HS-5 (cell line): ENCODE data around the gene KRT82.
A peak's percentile ranks its signal among the peaks of the same experiment; 100 is the strongest.

ENCODE experiments used
- DNase-seq: peaks from one replicate; pipeline ENCODE4 v3.0.0-alpha.2; 2012; ENCODE audit warnings: low read depth

KRT82 gene

DNA sequence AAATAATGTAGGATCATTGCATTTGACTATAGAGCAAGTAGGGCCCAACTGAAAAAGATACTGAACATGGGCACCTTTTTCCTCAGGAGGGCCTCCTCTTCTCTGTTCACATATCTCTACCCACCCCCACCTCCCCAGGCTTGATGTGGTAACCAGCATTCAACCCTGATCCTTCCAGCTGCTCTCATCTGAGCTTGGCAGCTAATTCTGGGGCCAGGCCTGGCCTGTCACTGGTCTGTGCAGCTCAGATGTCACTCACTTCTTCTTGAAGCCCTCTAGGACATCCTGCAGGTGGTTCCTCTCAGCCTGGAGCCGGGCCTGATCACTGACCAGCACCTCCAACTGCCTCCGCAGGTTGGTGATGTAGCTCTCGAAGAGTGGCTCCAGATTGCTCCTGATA is 22.8 kb downstream of the KRT82 start:
- DNase-seq = no peak

DNA sequence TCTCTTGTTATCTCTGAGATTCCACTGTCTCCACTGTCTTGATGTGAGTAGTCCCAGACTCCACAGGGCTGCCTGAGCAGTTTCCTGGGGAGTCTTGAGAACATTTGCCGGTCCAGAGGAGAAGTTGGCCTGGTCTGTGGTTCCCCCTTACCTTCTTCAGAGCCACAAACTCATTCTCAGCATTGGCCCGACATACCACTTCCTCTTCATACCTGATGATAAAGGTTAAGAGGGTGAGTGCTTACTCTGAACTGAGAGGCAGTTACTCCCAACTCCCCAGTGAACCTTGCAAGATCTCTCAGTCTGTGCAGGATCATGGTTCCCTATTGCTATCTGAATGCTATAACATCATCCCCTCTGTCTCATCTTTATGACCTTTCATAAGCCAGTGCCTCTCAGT is 23.3 kb downstream of the KRT82 start:
- DNase-seq = no peak

DNA sequence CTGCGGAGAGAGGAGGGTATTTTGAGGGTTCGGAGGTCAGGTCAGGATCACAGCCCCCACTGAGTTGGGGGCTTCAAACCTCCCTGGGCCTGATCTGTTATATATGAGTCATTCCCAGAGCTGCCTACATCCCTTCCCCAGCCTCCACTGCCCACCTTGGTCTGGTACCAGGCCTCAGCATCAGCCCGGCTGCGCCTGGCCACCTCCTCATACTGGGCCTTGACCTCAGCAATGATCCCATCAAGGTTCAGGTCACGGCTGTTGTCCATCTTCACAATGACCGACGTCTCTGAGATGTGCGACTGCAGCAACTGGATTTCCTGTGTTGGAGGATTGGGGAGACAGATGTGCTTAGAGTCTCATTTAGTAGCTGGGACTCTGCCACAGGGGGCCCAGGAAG is 24.9 kb downstream of the KRT82 start:
- DNase-seq = no peak

DNA sequence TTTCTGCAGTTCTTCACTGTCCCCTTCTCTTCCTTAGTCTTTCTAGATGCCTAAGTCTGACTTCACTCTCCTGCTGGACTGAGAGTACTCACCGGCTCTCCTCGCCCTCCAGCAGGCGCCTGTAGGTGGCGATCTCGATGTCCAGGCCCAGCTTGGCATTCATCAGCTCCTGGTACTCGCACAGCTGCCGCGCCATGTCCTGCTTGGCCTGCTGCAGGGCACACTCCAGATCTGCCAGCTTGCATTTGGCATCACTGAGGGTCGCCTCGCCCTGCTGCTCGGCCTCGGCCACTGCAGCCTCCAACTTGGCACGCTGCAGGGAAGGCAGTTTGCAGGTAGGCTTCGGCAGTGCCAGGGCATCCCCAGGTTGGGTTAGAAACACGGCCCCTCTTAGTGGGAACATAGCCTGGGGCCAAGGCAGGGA is 25.9 kb downstream of the KRT82 start:
- DNase-seq = no peak

DNA sequence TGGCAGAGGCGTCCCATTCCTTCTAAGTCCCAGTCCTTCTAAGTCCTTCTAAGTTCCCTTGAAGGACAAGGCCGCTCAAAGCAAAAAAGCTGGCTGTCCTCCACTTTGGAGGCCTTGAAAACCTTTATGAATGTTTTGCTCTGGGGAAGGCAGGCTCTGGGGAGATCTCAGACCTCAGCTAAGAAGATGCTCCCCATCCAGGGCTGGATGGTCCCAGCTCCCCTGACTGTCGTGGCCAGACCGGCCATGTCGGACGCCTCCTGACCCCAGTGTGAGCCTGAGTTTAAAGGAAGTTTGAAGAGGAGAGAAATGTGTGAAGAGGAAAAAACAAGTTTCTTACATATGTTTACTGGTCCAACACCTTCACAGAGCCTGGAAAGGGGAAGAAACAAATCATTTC is 26.6 kb downstream of the KRT82 start:
- DNase-seq = no peak

DNA sequence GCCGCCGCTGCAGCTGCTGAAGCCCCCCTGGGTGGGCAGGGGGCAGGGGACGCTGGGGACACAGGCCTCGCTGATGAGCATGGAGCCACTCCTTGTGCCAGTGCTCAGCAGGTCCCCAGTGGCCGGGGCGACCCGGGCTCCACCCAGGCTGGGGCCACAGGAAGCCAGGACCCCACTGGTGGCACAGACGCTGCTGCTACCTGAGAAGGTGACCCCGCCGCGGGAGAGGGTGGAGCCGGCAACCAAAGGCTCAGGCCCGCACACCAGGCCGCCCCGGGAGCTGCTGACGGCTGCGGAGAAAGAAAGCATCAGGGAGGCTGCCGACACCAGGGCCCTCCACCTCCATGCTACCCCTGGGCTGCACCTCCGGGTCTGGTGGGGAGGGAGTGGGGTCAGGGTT is 28.0 kb downstream of the KRT82 start:
- no peak for DNase-seq

DNA sequence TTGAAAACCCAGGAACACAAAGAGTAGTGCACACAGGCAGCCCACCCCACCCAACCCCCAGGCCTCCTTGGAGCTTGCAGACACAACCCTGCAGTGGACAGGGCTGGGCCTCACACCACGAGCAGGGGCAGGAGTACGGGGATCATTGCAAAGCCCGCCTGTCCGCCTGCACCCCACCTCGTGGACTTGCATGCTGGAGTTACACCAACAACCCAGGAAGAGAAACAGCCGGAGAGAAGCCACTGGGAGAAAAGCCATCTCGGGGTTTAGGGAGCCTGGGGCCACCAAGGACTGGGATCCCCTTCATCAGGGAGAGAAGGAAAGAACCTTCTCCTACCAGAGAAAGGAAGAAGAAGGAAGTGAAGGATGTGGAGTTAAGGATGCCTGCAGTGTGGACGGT is 28.9 kb downstream of the KRT82 start:
- DNase-seq = no peak

DNA sequence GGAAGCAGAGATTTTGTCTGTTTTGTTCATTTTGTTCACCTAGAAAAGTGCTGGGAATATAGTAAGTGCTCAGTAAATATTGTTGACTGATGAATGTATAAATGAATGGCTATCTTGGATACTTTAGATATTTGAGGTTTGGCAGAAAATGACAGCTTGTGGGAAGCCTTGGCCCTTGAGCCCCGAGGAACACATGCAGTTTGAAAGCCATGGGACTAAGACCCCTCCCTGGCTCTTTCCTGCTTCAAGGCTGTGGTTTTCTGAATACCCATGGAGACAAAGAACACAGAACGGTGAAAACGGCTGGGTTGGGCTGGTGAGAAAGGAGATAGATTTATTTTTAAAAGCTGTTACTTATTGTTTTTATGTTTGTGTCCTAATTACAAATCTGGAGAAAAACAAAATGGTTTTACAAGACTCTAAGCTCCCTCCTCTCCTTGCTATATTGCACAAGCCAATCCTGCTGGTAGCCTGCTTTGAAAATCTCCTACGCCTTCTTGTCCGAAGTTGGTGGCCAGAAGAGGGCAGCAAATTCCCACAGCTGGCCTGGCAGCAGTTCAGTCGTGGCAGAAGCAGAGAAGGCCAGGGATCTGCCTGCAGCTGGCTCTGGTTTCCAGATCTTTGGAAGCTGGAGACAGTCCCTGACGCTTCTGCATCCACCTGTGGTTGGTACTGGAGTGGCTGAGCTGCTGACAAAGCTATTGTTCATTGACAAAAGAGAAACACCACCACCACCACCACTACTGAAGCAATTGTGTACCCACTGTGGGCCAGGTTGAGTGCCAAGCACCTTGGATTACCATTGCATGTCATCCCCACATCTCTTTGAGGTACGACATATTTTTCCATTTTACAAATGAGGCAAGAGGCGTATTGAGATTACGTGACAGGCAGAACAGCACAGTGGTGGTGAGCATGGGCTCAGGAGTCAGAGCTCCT is 33.6 kb downstream of the KRT82 start:
- DNase-seq = peak; percentile 49

DNA sequence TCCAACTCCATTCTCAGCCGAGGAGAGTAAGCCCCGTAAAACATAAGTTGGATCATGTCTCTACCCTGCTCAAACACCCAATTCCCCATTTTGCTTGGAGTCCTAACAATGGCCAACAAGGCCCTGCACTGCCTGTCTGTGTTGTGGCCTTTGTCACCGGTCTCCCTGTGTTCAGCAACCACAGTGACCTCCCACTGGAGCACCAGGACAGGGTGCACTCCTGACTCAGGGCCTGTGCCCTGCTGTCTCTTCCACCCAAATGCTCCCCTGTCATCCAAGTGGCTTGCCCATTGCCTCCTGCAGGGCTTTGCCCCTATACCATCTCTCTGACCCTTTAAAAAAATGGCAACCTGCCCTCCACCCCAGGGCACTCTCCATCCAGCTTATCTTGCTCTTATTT is 34.4 kb downstream of the KRT82 start:
- DNase-seq = no peak

DNA sequence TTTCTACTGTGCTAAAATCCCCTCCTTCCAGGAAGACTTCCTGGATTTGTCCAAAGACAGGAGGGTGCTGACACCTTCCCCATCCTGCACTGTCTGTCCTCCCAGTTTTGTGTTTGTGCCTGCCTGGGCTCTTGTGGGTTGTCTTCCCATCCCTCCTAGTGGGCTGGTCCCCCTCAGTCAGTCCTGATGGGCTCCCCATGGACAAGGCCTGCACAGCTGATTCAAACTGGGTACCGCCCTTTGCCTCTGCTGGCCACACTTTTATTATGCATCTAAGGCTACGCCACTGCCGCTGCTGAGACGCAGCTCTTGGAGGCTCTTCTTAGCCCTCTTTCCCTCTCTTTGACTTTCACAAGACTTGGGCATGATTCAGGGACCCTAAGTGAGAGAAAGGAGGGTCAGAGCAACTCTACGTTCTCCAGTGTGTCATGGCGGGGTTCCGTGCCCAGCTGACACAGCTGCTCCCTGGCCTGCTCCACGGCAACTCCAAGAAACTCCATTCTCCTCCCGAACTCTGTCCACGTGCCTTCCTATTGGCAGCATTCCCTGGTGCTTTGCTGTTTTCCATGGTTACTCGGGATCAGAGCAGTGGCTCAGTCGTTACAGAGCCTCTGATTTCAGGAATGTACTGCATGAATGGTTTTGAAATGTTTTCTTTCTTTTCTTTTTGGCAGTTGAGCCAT is 35.1 kb downstream of the KRT82 start:
- no peak for DNase-seq

DNA sequence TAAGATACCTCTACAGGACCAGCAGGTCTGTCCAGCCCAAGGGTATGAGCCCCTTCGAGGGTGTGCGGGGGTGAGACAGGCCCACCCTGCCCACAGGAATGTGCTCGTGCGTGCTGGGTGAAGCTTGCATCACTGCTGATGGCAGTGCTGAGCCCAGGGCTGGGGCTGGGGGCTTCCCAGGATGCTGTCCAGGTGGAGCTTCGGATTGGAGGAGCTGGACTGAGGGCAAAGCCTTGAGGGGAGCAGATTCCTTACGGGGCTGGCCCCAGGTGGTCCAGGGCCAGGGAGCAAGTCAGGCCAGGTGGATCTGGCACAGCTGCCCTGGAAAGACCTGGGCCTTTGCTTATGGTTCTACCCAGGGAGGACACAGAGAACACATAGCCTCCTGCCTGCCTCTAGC is 36.3 kb downstream of the KRT82 start:
- DNase-seq = no peak

DNA sequence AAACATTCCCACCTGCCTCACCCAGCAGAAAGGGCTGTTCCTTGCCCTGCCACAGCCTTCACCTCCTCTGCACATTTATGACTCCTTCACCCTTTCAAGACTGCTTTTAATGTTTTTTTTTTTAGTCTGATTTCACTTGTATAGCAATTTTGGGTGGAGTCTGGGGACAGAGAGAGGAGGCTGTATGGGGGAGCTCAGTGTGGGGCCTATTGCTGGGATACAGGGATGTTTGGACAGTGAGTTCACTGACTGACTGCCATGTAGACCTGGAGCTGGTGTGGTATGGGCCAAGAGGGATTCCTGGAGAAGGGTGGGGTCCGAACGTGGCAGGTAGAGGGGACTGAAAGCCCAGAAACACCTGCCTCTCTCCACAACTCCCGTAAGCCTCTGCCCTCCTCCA is 36.9 kb downstream of the KRT82 start:
- DNase-seq = no peak

DNA sequence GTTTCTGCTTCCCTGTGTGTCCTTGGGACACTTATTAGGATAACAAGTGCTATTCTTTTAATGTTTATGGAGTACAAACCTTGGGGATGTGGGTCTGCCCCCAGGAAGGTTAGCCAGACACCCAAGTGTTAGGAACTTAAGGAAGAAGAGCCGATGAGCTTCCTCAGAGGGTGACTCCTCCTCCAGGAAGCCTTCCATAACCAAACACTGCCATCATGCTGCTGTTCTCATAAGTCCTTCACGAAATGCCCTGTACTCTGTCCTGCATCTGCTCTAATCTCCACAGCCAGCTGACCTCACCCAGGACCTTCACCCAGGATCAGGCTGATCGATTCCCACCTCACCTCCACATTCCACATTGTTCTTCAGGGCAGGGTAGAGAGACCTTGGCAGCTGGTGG is 37.6 kb downstream of the KRT82 start:
- DNase-seq = no peak

DNA sequence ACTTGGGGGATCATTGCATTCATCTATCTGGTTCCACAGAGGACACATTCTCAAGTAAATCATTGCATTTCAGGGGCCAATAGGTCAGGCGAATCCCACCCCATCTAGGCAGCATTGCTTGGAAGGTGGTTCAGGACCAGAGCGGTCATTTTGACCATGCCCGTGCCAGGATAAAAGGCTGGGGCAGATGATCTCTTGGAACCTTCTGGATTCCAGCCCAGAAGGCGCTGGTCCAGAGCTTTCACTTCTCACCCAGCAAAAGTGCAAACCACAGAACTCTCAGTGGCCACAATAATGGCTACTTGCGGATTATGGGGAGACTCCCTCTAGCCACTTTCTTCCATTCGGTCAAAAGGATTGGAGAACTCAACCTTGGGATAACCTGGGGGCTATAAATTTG is 38.3 kb downstream of the KRT82 start:
- DNase-seq = no peak

DNA sequence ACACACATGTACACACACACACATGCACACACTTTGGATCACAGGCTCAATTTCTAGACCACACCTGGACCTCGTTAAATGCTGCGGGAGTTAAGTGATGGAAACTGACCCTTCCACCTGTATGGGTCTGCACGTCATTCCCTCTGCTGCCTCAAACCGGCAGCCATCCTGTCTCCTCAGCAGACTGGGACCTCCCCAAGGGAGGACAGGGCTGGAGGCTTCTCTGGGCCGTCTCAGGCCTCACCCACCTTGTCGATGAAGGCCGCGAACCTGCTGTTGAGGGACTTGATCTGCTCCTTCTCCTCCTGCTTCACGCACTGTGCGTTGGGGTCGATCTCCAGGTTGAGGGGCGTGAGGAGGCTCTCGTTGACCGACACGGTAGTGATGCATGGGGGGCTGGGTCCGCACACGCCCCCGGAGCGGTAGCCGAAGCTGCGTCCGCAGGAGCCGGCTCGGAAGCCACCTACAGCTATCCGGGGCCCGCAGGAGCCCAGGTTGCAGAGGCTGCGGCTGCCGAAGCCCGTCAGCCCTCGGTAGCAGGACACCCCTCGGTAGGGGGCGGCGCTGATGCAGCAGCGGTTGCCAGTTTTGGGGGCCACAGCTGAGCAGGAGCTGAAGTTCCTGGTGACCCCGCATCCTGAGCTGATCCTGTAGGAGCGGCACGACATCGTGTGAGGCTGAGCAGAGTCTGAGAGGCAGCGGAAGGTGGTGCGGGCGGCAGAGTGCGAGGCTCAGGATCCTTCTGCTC is 39.2 kb downstream of the KRT82 start, which contains the start of gene KRT85:
Gene KRT85 (minus strand): TSS at position 744 of the 748 bp plus-strand sequence. CDS start 76 bp downstream, at position 668.
- no peak for DNase-seq

DNA sequence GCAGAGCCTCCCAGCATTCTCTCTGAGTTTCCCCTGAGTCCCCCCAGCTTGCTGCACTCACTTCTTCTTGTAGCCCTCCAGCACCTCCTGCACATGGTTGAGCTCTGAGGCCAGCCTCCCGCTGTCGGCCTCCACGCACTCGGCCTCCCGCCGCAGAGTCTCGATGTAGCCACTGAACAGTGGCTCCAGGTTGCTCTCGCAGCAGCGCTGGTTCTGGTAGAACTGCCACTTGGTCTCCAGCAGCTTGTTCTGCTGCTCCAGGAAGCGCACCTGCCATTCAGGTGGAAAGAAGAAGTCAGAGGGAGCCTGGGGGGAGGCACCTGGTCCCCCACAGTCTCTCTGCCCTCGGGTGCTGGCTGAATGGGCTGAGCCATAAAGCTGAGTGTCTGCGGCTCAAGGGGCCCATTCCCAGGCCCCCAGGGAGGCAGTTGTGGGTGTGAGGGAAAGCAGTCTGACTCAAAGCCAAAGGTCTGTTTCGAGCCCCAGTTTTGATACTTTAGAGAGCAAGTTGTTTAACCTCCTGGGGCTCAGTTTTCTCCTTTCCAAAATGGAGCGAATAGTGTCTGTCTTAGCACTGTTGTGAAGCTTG is 41.1 kb downstream of the KRT82 start:
- no peak for DNase-seq

DNA sequence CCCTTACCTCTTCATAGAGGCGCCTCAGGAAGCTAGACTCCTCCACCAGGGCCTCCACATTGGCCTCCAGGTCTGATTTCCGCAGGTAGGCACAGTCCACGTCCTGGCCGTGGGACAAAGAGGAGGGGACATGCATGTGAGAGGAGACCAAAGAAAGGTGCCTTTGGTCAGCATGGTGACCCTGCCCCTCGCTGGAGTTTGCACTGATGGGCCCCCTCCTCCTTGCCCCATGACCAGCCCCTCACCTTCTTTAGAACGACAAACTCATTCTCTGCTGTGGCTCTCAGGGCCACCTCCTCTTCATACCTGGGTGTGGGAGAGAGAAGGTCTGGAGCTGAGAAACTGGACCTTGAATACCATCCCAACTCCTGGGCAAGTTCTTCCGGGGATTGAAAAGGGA is 42.1 kb downstream of the KRT82 start:
- DNase-seq = no peak

DNA sequence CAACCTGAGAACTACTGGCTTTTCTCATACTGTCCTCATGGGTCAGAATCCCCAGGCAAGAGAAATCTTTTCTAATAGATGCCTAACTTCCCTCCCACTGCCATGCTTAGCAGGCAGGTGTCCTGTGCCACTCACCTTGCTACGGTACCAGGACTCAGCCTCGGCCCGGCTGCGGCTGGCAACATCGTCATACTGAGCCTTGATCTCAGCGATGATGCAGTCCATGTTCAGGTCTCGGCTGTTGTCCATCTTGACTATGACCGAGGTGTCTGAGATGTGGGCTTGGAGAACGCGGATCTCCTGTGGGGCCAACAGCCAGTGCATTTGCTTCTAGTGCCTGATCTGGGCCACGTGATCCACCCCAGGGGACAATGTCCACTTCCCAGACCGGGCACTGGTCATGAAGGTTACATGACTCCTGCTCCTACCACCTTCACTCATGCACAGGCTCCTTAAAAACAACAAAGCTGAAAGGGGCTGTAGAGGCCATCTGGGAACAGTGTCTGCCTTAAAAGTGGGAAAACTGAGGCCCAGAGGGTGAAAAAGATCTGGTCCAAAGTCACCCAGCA is 42.9 kb downstream of the KRT82 start:
- DNase-seq = no peak

DNA sequence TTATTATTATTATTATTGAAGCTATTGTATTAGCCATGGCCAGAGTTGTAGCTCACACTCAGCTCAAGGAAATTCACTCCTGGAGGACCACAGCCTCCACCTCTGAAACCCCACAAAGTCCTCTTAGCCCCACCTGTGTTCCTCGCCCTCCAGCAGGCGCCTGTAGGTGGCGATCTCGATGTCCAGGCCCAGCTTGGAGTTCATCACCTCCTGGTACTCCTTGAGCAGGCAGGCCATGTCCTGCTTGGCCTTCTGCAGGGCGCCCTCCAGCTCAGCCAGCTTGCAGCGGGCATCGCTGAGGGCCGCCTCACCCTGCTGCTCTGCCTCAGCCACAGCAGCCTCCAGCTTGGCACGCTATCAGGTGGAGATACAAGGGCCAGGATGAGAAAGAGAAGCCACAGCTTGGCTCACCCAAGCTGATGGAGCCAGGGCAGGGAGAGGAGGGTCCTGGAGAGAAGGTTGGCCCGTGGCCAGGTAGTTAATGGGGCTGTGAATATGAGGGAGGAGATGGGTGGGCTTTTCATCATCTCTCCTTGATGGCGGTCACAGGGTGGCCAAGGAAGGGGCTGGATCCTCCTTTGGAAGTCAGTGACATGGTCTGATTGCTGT is 43.9 kb downstream of the KRT82 start:
- no peak for DNase-seq

DNA sequence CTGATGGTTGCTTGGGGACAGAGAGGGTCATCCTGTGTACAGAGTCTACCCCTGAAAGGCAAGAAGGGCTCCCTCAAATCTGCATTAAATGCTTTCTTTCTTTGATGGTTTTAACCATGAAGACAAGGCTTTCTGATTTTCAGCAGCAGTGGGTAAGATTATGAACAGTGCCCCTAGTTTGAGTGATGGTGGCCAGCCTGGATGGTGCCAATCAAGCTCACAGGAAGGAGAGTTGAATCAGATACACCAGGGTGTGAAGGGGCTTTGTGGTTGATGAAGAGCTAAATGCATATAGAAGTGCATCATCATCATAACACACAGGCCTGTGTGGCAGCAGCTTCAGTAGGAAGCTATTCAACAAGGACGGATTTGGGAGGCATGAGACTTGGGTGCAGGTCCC is 44.6 kb downstream of the KRT82 start:
- DNase-seq = no peak

DNA sequence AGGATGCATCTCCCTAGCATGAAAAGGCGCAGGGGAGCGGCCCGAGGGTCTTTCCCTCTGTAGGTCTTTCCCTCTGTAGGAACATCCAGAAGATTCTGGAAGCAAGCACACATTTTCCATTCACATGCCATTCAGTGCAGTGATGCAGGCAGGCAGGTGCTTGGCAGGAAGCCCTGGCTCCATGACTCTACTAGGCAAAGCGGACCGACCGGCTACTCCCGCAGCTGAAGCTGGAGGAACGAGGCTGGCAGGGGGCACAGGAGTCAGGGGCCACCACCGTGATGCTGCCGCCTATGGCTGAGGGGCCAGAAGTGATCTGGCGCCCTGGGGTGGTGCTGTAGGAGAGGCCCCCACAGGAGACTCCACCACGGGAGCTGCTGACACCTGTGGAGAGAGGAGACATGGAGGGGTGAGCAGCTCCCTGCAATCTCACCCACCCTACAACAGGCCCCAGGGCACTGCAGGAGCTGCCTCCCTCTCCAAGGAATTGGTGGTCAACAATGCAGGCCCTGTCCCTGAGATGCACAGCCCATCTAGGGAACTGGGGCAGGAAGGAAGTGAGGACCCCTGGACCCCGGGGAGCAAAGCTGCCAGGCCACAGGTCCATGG is 45.4 kb downstream of the KRT82 start:
- DNase-seq = no peak
